ENCODE data around the gene RFC2.

- TF ChIP-seq CTCF (IDR thresholded peaks at IDR 0.05; ENCODE audit: low read depth, low read length, poor library complexity, severe bottlenecking) (no peak), EZH2phosphoT487 (IDR thresholded peaks at IDR 0.05; ENCODE audit: borderline replicate concordance, low read length) (no peak)
Observed at GRCh38 chr7:74242122-74242443, 12.1 kb downstream of the RFC2 start.
